ENCODE results near the gene NUDT12.

The NUDT12 gene

DNA sequence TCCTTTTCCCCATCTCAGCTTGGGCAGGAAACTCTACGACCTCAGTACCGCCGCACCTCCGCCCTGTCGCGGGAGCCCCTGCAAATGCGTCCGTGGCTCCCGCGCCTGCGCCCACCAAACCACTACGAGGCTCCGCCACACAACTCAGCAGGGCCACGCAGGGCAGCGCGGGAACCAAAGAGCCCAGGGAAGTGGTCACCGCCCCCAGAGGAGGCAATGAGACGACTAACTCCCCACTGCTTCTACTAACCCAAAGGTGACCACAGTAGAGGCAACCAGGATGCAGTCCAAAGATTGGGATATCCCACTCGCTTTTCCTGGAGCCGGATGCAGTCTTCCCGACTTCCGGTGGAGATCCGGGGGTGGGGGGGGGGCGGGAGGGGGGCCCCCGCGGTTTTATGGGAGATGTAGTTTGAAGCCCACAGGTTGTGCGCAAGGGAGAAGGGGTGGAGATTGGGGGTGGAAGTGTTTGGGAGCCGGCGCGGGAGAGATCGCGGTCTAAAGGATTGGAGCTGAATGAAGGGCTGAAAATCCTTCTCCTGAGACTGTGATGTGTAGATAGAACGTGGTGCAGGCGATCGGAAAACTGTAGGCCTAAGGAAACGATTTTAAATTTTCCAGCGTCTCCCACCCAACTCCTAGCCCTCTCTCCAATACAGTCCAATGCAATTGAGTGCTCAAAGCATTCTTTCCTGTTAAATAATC, at the start of gene NUDT12:
Gene NUDT12 (minus strand): TSS at position 337 of the 705 bp plus-strand sequence. CDS start 2,541 bp downstream, outside the sequence.
- DNase-seq, result peak; percentile 42 to 67

DNA sequence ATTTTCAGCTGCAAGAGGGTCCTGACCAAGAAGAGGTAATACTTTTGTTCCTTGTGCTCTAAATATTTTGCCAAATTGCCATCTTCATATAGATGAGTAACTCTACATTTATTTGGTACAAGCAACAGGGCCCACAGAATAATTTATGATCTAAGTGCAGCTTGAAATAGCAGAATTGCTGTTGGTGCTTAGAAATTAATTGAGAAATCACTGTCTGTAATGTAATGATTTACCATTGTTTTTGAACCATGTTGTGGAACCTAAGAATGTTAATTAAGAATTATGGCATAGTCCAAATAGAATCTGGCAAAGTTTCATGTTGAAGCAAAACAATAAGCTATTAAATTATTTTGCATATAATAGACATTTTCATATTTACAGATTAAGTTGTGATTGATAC, 44.8 kb upstream of the NUDT12 start:
- no peak for DNase-seq

DNA sequence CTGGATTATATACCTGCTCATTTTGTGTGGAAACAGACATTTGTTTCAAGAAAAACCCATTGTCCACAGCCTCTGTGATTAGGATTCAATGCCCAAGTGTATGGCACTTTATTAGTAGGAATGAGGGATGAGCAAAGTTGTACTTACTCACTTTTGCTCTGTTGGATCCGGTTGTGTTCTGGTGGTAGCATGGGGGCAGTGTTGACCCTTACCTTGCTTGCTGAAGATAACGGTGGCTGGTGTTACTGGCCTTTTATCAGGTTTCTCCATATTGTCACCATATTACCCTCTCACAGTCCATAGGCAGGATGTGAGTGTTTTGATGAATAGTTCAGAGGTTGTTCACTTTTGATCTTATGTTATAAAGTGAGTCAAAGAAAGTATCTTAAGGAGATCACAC, 42.7 kb upstream of the NUDT12 start:
- DNase-seq, result no peak

DNA sequence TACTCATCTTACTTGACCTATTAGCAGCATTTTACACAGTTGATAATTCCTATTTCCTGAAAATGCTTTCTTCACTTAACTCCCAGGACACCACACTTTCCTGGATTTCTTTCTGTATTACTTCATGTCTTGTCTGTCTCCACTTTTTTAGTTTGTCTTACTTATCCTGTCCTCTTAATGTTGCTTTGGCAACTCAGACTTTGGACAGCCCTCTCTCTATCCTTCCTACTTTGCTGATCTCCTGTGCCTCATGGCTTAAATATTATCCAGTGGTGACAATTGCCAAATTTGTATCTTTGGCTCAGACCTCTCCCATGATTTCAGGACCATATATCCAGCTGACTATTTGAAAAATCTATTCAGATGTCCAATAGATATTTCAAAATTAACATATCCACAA, 39.8 kb upstream of the NUDT12 start:
- no peak for DNase-seq

DNA sequence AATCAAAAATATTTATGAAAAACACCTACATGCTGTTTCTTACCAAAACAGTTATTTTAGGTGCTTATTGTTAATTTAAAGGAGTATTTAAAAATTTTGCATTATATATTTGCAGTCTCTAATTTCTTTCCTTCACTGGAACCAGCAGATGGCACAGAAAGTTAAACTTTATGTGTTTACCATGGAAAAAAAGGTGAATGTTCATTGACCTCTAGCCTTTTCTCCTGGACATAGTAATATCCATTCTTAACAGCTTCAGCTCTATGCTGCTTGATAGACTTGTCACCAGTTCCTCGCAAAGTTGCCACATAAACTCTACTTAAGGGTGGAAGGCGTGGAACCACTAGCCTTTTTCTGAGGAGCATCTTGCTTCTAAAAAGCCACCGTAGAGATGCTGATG, 38.7 kb upstream of the NUDT12 start:
- no peak for DNase-seq

DNA sequence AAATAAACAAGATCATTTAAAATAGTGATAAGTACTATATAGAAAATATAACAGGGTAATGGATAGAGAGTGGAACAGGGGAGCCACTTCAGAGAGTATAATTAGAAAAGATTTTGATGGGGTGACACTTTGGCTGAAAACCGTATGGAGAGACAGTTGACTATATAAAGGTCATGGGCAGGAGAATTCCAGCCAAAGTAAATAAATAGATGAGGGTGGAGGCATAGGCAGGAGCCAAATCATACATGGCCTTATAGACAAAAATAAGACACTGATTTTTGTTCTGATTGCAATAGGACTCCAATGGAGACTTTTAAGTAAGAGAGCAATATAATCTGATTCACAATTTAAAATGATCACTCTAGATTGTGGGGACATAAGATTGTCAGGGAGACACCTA, 37.5 kb upstream of the NUDT12 start:
- no peak for DNase-seq

DNA sequence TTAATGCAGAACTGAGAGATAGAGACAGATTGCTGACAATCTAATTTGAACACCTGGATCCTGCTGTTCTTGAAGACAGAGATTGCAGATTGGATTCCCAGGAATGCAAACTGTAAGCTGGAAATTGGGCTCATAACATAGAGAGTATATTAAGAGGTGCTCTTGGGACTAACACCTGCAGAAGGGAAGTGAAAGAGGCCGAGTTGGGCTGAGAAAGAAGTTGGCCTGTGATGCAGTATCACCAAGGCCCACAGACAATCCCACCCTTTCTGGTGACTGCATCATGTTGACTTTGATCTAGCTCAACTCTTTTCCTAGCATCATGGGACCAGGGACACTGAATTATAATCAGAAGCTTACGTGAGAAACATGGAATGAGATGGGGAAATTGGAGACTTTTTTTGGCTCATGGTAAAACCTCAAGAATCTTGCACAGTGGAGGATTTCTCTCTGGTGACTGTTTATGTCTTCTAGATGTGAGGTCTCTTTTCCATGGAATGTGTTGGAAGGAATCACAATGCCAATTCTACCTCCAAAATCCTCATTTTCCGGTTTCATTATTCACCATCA, 36.5 kb upstream of the NUDT12 start:
- DNase-seq, result no peak

DNA sequence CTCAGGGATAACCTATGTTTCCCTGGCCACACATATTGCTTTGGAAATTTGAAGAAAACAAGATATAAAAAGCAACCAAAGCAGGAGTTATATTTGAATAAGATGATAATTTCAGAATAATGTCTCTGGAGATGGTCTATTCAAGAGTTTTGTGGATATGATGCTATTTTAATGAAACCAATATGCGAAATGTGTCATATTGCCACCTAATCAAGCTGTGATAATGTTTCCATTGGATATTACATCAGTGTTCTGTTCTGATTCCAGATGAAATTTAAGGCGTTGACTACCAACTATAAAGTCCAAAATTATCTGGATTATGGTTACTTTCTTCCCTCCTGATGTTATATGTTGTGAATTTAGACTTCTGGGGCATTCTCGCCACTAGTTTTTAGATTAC, 27.6 kb upstream of the NUDT12 start:
- no peak for DNase-seq

DNA sequence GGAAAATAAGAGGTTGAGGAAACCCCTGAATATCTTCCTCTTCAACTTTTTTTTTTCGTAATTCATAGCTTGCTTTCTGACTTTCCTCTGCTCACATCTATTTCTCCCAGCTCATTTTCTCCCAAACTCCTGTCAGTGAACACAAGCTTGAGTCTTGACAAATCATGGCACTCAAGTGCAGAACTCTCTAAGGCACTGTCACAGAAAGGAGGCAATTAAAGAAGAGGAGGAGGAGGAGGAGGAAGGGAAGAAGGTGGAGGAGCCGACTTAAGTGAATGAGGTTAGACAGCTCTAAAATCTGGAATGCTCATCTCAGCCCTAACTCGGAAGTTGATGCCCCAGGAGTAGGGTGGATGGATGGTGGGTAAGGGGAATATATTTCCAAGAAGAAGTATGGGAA, 27.2 kb upstream of the NUDT12 start:
- DNase-seq, result no peak

DNA sequence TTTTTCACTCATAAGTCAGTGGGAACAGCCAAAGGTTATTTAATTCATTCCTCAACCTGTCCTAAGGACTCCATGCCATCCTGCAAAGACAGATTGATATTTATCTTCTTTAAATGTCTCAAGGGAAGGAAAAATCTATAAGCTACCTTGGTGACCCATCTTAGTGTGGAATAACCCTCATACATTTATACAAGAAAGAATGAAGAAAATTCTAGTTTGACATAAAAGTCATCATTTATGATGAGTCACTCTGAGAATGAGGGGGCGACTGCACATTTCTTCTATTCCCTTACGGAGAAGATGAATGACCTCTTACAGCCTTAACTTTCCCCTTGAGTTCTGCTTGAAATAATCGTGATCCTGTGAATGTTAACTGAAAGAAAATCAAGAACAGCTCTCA, 26.8 kb upstream of the NUDT12 start:
- DNase-seq, result no peak

DNA sequence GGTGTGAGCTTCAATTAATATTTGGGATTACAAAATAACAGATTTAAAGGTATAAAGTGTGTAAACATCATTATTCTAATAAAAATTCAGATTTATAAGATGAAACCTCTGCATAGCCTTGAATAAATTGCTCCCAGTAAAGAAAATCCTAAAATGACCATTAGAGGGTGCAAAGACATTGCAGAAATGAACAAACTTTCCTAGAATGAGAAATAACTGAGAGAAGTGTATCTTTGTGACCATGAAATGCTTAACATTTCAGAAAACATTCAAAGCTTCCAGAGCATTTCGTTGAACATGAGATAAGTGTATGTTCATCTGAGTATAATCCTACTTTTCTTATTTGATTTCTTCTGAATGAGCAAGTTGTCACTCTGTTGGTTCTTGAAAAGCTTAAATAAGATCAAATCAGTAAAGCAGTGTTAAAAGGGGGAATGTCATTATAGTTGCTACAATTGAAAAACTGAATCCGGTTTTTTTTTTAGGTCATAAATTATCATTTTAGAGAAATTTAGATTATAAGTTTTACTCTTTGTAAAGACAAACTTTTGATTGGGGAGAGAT, 24.7 kb upstream of the NUDT12 start:
- DNase-seq, result peak in 1 of 2 experiments; percentile 35

DNA sequence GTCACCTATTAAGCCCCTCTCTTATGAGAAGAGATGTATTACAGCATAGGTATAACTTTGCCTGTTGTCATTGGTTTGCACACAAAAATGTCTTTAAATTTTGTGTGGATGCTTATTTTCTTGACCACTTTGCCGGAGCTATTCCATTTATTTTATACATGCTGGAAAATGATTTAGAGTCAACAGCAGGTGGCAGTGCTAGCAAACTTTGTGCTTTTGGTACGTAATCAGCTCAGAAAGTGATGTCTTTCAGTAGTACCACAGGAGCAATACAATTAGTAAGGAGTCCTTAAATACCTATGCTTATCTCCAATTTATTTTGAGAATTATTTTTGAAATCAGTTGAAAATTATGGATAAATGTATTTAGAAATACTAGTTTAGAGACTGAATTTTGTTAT, 19.8 kb upstream of the NUDT12 start:
- DNase-seq, result peak; percentile 6 to 12

DNA sequence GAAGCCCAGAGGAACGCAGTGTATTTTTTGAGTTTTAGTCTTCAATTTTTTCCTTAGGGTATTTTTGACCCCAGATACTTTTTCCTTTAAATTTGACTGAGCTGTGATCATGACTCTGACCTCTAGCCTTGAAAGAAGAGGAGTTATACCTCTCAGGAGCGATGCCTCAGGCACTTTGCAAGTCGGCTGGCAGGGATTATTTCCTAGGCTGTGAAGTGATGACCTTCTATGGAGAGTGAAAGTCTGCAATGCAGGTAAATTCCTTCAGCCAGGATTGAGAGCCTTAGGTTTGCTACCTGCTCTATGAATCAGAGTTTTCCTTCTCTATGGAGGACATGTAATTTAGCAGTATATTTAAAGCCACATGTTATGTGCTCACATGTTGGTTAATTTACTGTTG, 10.8 kb upstream of the NUDT12 start:
- no peak for DNase-seq

DNA sequence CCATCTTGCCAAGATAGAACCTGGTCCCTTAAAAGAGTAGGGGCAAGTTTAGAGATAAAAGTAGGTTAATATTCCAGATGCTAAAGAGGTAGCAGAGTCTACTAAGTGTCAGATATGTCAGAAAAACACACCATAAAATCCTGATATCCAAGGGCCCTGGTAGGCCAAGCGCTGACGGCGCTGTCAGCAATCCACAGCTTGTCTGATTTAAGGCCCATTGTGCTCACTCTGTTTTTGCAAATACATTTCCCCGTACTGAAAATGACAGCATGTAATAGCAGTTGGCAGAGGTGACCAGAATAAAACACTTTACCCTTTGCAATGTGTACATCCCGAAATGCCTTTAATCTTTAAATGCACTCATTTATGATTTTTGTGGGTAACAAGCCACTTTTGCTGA, 9.9 kb upstream of the NUDT12 start:
- no peak for DNase-seq

DNA sequence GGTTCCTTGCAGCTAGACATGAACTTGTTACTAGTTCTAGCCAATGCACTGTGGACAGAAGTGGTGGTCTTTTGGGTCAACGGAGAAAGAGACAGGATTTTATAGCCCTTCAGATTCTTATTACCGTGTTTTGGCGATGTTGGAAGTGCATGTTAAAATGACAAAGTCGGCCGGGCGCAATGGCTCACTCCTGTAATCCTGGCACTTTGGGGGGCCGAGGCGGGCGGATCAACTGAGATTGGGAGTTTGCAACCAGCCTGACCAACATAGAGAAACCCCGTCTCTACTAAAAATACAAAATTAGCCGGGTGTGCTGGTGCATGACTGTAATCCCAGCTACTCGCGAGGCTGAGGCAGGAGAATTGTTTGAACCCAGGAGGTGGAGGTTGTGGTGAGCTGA, 9.1 kb upstream of the NUDT12 start:
- DNase-seq, result no peak

DNA sequence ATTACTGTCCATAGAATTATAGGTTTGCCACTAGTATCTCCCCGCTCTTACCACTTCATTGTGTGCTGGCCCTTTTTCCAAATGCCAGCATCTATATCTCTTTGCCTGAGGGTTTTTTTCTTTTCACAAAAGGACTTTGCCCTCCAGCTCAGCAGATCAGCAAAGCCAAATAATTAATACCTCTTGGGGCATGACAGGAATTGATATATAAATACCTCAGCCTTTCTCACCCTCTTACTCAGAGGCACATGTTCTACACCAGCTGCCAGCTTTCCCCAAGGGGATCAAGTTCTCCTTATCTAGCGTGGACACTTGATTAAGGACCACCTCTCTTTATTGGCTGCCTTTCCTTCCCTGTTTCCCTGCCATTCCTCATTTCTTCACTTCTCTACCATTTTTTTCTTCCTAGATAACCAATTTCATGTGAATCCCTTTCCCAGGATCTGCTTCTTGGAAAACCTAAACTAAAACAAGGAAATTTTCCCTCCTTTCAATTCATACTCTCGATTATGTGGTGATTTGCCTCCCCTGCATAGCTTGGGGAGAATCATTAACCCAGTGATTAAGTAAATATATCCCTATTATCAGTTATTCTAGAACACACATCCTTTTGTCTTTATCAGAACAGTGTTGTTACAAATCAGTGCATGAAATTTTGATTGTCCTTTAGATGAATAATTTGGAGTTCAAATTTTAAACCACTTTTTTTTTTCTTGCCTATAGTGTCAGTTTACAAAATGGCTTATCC, 6.9 kb upstream of the NUDT12 start:
- DNase-seq, result no peak

DNA sequence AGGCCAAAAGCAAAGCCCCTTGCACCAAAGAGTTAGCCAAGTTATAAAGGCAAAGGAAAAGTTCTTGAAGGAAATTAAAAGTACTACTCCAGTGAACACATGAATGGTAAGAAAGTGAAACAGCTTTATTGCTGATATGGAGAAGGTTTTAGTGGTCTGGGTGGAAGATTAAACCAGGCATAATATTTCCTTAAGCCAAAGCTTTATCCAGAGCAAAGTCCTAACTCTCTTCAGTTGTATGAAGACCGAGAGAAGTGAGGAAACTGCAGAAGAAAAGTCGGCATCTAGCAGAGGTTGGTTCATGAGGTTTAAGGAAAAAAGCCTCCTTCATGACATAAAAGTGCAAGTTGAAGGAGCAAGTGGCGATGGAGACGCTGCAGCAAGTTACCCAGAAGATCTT, 3.1 kb upstream of the NUDT12 start:
- no peak for DNase-seq

DNA sequence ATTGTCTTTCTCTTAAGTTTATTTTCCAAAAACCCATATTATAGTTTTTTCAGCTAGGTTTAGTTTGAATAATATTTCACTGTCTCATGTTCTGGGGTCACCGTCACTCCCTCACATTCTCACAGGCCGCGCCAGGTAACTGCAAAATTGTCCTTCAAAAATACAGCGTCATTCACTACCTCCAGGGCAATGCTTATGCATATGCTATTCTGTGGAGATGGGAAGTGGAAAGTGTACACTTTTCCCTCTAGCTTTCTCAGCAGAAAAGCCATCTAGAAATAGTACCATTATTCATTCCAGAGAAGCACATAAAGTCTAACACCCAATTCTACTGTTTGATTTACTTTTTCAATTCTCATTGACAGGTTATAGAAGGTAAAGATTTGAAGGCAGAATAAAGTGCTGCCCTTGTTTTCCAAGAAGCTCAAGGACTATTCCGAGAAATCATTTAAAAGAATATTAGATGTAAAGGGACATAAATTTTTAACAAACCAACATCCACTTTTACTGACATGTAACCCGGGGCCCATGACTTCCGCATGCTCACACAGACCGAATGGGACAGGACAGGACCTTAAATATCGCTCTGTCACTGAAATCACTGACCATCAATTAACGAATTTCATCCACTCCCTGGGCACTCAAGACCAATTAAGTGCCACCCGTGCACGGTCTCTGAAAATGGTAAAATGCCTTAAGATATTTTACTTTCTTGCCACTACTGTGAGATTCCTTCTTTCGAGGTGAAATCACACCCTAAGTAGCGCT, 720 bp downstream of the NUDT12 start:
- no peak for DNase-seq

DNA sequence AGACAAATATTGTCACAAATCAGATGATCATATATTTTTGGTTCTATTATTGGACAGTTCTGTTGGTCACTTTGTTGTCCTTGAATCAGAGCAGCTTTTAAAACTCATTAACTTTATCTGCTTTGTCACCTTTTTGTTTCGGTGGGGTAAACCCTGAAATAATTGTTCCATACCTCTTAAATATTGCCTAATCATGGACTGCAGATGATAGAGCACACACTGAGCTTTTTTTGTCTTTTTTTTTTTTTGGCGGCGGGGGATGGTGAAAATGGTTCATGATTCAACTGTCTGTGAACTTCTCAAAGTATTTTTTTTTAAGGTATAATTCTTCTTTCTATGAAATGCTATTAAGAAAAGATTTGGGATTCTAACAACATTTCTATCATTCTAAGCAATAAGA, 1.8 kb downstream of the NUDT12 start:
- no peak for DNase-seq

DNA sequence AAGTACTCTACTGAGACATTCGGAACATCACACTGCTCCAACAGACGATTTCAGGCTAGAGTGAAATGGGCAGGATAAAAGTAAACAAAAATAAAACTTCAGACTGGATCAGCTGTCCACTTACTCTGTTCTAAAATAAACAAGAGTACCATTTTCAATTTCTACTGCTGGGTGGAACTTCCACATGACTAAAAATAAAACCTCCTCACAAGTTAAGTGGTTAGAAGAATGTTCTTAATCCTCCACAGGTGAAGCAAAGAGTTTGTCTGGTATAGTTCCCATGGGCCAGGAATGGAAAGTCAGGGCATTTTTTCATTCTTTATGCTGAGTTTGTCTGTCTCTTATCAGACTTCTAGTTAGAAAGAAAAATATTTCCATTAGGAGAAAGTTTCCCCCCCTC, 15.7 kb downstream of the NUDT12 start:
- DNase-seq, result no peak

DNA sequence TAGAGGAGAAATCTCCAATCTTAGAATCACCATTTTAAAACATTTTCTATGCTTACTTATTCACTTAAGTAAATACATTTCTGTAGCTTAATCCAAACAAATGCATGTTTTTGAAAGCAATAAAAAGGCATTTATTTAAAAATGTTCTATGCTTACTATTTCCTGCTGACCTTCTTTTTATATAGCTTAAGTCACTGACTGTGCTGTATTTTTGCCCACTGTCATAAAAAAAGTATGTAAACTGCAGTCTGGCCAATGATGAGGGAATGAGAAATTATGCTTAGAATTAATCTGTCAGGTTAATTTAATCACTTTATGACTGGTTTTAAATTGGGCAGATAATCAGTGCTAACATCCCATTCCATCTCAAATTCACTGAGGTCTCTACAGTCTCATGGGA, 20.1 kb downstream of the NUDT12 start:
- no peak for DNase-seq

DNA sequence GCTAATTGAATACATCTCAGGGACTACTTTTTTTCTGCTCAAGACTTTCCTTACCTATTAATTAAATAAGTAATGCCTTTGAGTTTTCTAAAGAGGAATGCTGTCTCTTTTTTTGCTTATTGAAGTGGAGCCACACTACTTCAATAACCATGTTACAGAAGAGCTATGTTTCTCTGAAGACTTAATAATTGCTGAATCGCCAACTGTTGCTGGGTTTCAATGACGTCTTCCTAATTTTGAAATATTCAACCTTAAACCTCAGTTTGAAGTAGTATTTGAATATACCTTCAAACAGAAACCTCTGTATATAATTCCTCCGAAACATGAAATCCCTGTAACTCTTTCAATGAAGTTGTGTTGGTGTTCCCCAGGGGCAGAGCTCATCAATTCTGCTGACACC, 21.0 kb downstream of the NUDT12 start:
- no peak for DNase-seq

DNA sequence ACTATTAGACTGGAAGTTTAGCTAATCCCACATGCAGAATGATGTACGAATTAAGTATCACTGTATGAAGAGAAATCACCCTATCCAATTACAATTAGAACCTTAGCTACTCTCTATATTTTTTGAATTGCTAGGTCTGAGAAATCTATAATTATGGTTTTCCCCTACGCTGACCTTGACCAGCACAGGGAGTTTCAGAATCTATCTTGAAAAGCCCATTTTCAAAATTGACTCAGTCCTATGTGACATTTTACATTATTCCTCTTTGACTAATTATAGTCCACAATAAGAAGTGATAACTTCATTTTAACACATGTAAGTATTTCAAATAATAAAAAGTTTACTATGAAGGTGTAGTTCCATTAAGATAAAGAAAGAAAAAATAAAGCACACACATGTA, 21.5 kb downstream of the NUDT12 start:
- no peak for DNase-seq

All from NCI-H187 (cell line).